A549 (cell line): ENCODE measurements around the gene S100A1. TPM values are rescaled to one million over a fixed set of nuclear protein-coding genes. Genes with fewer than 3 reads are reported as not detected.
A peak's percentile ranks its signal among the peaks of the same experiment; 100 is the strongest.

Experiments
- ATAC-seq, 2 experiments: fragments of 200-7000 bp in 1 of 2; fragments of >200 bp in 1 of 2; cut with Nextera tagmentation in 1 of 2; cut with Tn5 transposase in 1 of 2; 3 replicates each; pipeline versions ENCODE4 v1.8.0 to v1.9.1; 2018 to 2020; ENCODE audit warnings: mild to moderate bottlenecking in 1 of 2, moderate library complexity in 1 of 2
- CTCF ChIA-PET: fragments of 300-600 bp; sonication (Branson Sonifier 250); formaldehyde crosslinking; extraction: SDS; loops from one replicate; lab custom pipeline; 2021; ENCODE audit warnings: antibody characterized with exemption, inconsistent platforms; lab: Yijun Ruan, JAX
- POLR2A ChIA-PET: fragments of 350-600 bp; formaldehyde crosslinking; extraction: SDS; loops from one replicate; lab custom pipeline; 2021; ENCODE audit warnings: antibody characterized with exemption, inconsistent platforms; lab: Yijun Ruan, JAX
- DNase-seq, 2 experiments: peaks; one replicate each; pipeline versions ENCODE4 v3.0.0 to v3.0.0-alpha.2; 2011 to 2016; ENCODE audit warnings: low read depth in 1 of 2, low spot score in 1 of 2
- FAIRE-seq: peaks from 2 replicates; lab custom pipeline; 2011; peaks lifted over from hg19 to GRCh38; lab: Jason Lieb, UNC
- H3K27ac ChIP-seq, 2 experiments: fragments of >200 bp; sonication (Bioruptor Twin); formaldehyde crosslinking; 3 replicates each; pipeline ENCODE4 v1.5.1; 2016 to 2017
- H3K4me1 ChIP-seq: fragments of >200 bp; sonication (Bioruptor Twin); formaldehyde crosslinking; 3 replicates; pipeline ENCODE4 v1.6.1; 2016
- H3K4me2 ChIP-seq: fragments of >200 bp; sonication (Bioruptor Twin); formaldehyde crosslinking; 3 replicates; pipeline ENCODE4 v1.6.1; 2016
- H3K4me3 ChIP-seq: fragments of >200 bp; sonication (Bioruptor Twin); formaldehyde crosslinking; 3 replicates; pipeline ENCODE4 v1.5.1; 2016
- H3K9me3 ChIP-seq: fragments of >200 bp; sonication (Bioruptor Twin); formaldehyde crosslinking; 3 replicates; pipeline ENCODE4 v1.6.1; 2016
- CHD2 ChIP-seq: fragments of 150-350 bp; IDR thresholded peaks from 2 replicates; pipeline ENCODE4 v1.6.1; 2014; ENCODE audit warnings: low read length; ENCODE audit not compliant: partially characterized antibody
- EHMT2 ChIP-seq: fragments of 200-600 bp; sonication (generic); IDR thresholded peaks from 2 replicates; pipeline ENCODE4 v1.6.1; 2016; ENCODE audit warnings: antibody characterized with exemption, low read depth, mild to moderate bottlenecking, moderate library complexity
- FOSB ChIP-seq: fragments of 250-450 bp; sonication (Bioruptor Pico); IDR thresholded peaks from 2 replicates; pipeline ENCODE4 v1.5.0; 2020; ENCODE audit warnings: mild to moderate bottlenecking, moderate library complexity
- HES2 ChIP-seq: fragments of >200 bp; sonication (Bioruptor Twin); formaldehyde crosslinking; IDR thresholded peaks from 2 replicates; pipeline ENCODE4 v1.6.1; 2016
- HOXB5 ChIP-seq: fragments of 250-450 bp; sonication (Bioruptor Pico); IDR thresholded peaks from 2 replicates; pipeline ENCODE4 v1.5.0; 2020; ENCODE audit warnings: mild to moderate bottlenecking, moderate library complexity
- JUN ChIP-seq, 2 experiments: fragments of >200 bp; sonication (Bioruptor Twin); formaldehyde crosslinking; IDR thresholded peaks; 2 replicates in 1 of 2; 3 replicates in 1 of 2; pipeline ENCODE4 v1.6.1; 2016 to 2017
- POLR2A ChIP-seq: IDR thresholded peaks from 2 replicates; pipeline ENCODE4 v1.6.1; 2012; ENCODE audit warnings: mild to moderate bottlenecking, low read length
- POLR2AphosphoS2 ChIP-seq: conservative IDR thresholded peaks from 2 replicates; pipeline ENCODE4 v1.6.1; 2012; ENCODE audit warnings: low read length, improper control_type of control experiment, inconsistent platforms
- RARB ChIP-seq: fragments of 250-450 bp; sonication (Bioruptor Pico); IDR thresholded peaks from 2 replicates; pipeline ENCODE4 v1.8.0; 2021; ENCODE audit warnings: mild to moderate bottlenecking, moderate library complexity
- ZC3H11A ChIP-seq: fragments of 450-650 bp; IDR thresholded peaks from 2 replicates; pipeline ENCODE4 v1.6.1; 2014; ENCODE audit warnings: antibody characterized with exemption, mild to moderate bottlenecking
- ZSCAN20 ChIP-seq: fragments of 250-450 bp; sonication (Bioruptor Pico); IDR thresholded peaks from 2 replicates; pipeline ENCODE4 v1.8.0; 2022; ENCODE audit warnings: mild to moderate bottlenecking, moderate library complexity
- WGBS: methylation state at CpG from one replicate; pipeline ENCODE4 v1.1.6; 2017; ENCODE audit errors: missing lambda C conversion rate; 5-methylcytosine and 5-hydroxymethylcytosine counted together
- polyA plus RNA-seq, 4 experiments: library from polyadenylated mRNA; depleted of rRNA in 3 of 4; stranded (reverse); fragments of >200 nt; fragmentation: RNase III in 1 of 4; extraction: RNeasy Plus Mini Kit Qiagen cat#74134 plus additional on column Dnase treatment in 1 of 4; gene quantifications; 2 replicates in 3 of 4; 3 replicates in 1 of 4; pipeline ENCODE4 v1.2.3, GENCODE V29; 2011 to 2017
- TF ChIP-seq, protein P1 (sequence below): fragments of 200-600 bp; sonication (generic); IDR thresholded peaks from 2 replicates; pipeline ENCODE4 v1.6.1; 2016; ENCODE audit warnings: antibody characterized with exemption, mild to moderate bottlenecking, moderate library complexity

The S100A1 gene
- polyA plus RNA-seq, 2 of the 4 experiments (the other 2 are of a cell fraction), result 0.59 to 0.97 TPM

DNA sequence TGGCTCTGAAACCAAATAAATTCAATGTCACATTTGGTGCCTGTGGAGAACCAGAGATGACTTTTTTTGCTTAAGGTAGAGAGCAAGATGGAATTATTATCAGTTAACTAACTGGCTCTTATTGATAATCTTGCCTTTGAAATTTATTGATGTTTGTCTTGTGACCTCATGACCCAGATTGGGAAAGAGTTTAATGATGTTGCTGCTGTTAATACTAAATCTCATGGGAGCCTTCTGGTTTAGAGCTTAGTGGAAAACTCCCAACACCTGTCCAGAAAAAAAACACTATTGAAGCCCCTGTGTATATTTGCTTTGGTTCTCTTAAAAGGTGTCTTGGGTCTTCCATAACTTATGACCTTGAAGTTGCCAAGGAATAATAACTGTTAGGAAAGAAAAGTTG is 15.6 kb downstream of the S100A1 start:
- Histone ChIP-seq H3K4me2 (no peak overlapping the region), H3K9me3 (no peaks in the 10 kb centered on the region), H3K27ac (no peak overlapping the region), H3K4me3 (no peak overlapping the region), H3K4me1 (peaks cover 5% of the 10 kb centered on the region; the same call in 1 of the 3 replicates)
- TF ChIP-seq POLR2A, result no peak
- ChIA-PET POLR2A (interaction anchor here (2.1 to 5.1 kb wide), 2 partner anchors 9 kb away, joined by 5 to 48 read pairs; partner anchors contain the start of gene CHTOP), CTCF (interaction anchor here (0.5 to 6.3 kb wide), 13 partner anchors 7 to 292 kb away, joined by 3 to 35 read pairs (median 3); partner anchors contain the start of genes CHTOP, S100A1 and S100A13)
- ATAC-seq (no peak), FAIRE-seq (no peak), DNase-seq (no peak)

DNA sequence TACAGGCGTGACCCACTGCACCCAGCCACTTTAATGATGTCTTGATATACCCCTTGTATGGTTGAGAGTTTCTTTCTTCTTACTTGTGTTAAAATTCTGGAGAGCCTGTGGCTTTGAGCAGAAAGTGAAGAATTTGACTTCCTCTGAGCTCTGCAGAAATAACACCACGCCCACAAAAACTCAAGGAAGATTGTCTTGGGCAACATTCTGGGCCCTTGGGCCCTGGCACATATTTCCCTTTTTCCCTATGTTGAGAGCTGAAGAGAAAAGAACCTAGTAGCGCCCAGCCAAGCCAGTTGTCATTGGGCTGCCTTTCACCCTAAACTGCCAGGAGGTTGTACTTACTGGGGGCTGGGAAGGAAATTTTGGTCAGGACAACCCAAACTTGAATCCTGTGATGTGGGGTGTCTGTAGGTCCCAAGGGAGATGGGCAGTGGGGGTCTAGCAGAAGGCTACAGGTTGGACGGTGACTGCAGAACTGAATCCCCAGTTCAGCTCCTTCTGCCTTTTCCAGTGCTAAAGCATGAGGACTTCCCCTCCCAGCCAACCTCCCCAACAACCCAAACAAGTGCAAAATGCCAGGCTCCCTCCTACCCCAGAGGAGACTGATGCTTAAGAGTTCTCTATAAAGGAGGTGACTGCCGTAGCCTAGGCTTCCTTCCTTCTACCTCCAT is 18.6 kb downstream of the S100A1 start:
- 96% methylated on average over 5 of the region's 5 CpGs for WGBS
- no peak for FAIRE-seq
- ChIA-PET CTCF (interaction anchor here (1.0 to 6.3 kb wide), 7 partner anchors 9 to 137 kb away, joined by 3 to 35 read pairs (median 5); partner anchors contain the start of genes CHTOP, S100A1 and S100A13), POLR2A (interaction anchor here (0.8 to 5.1 kb wide), 3 partner anchors 12 to 74 kb away, joined by 6 to 48 read pairs (median 6); partner anchors contain the start of gene CHTOP)
- H3K4me1 ChIP-seq, result peaks cover 5% of the 10 kb centered on the region; the same call in 1 of the 3 replicates
- H3K27ac ChIP-seq, result no peak overlapping the region
- no peak overlapping the region for H3K4me2 ChIP-seq
- TF ChIP-seq ZC3H11A, result no peak
- peak; percentile 74; the same call in 1 of the 2 replicates for TF ChIP-seq POLR2AphosphoS2
- TF ChIP-seq, all 56 proteins: peak for 1
- no peak for DNase-seq
- peak; percentile 2 to 11; a peak in 4 of 6 replicates for ATAC-seq
- H3K9me3 ChIP-seq, result no peaks in the 10 kb centered on the region
- H3K4me3 ChIP-seq, result no peak overlapping the region

- POLR2A ChIA-PET, result interaction anchor here (0.8 to 5.1 kb wide), 7 partner anchors 9 to 75 kb away, joined by 3 to 48 read pairs (median 4); partner anchors contain the start of genes CHTOP, ILF2 and S100A13
- Histone ChIP-seq H3K9me3 (no peaks in the 10 kb centered on the region), H3K4me2 (no peak overlapping the region), H3K4me1 (peaks cover 5% of the 10 kb centered on the region; the same call in 1 of the 3 replicates), H3K4me3 (no peak overlapping the region), H3K27ac (no peak overlapping the region)
- CTCF ChIA-PET, result interaction anchor here (1.0 to 6.3 kb wide), 8 partner anchors 9 to 138 kb away, joined by 3 to 35 read pairs (median 5); partner anchors contain the start of genes CHTOP, S100A1 and S100A13
- TF ChIP-seq HOXB5, result 0 out of 2 replicates have a peak, but pooled peaks have one; percentile 20
- TF ChIP-seq RARB (CRISPR knock-in tag), result no peak
- TF ChIP-seq POLR2AphosphoS2, result peak; percentile 31; the same call in 1 of the 2 replicates
- 0 out of 5 replicates have a peak, but pooled peaks of 1 of the 2 experiments have one; percentile 27 for TF ChIP-seq JUN (IDR thresholded peaks at IDR 0.05)
- TF ChIP-seq CHD2, result peak; percentile 9
- TF ChIP-seq EHMT2, result no peak
- TF ChIP-seq HES2, result no peak
- FAIRE-seq (no peak), ATAC-seq (peak; percentile 19; a peak in 4 of 6 replicates), DNase-seq (peak in 1 of 2 experiments; percentile 17)
- WGBS, result 72% methylated on average over 2 of the region's 2 CpGs
Observed at GRCh38 chr1:153647346-153647714, 19.1 kb downstream of the S100A1 start.

DNA sequence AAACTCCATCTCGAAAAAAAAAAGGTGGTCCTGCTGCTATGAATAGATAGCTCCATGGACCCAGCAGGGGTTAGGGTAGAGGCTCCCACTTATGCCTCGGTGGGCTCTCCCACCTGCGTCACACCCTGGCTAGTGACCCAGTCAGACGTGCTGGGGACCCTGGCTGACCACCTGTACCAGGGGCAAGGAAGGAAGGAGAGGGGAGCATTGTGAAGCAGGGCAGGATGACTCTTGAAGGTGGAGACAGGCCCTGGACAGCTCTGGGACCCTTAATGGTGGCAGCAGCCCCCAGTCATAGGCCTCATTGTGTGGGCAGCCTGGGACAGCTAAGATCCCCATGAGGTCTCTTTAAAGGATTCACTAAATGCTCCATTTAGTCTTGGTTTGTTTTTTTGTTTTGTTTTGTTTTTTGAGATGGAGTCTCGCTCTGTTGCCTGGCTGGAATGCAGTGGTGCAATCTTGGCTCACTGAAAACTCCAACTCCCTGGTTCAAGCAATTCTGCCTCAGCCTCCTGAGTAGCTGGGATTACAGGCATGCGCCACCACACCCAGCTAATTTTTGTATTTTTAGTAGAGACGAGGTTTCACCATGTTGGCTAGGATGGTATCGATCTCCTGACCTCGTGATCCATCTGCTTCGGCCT is 19.9 kb downstream of the S100A1 start:
- ChIA-PET POLR2A (interaction anchor here (0.8 to 1.6 kb wide), 7 partner anchors 8 to 76 kb away, joined by 3 to 11 read pairs (median 4); partner anchors contain the start of genes CHTOP, ILF2 and S100A13), CTCF (interaction anchor here (0.6 to 6.3 kb wide), 11 partner anchors 8 to 480 kb away, joined by 3 to 35 read pairs (median 4); partner anchors contain the start of genes CHTOP, S100A1 and S100A13)
- no peak for DNase-seq
- H3K4me2 ChIP-seq, result no peak overlapping the region
- H3K27ac ChIP-seq, result no peak overlapping the region
- no peak overlapping the region for H3K4me3 ChIP-seq
- WGBS, result 84% methylated on average over 10 of the region's 10 CpGs
- peak in 1 of 2 experiments; percentile 38; a peak in 3 of 6 replicates for ATAC-seq
- TF ChIP-seq POLR2AphosphoS2, result no peak
- TF ChIP-seq ZSCAN20 (CRISPR knock-in tag), result no peak
- 0 out of 2 replicates have a peak, but pooled peaks have one; percentile 38 for TF ChIP-seq FOSB (CRISPR knock-in tag)
- TF ChIP-seq, protein P1, sequence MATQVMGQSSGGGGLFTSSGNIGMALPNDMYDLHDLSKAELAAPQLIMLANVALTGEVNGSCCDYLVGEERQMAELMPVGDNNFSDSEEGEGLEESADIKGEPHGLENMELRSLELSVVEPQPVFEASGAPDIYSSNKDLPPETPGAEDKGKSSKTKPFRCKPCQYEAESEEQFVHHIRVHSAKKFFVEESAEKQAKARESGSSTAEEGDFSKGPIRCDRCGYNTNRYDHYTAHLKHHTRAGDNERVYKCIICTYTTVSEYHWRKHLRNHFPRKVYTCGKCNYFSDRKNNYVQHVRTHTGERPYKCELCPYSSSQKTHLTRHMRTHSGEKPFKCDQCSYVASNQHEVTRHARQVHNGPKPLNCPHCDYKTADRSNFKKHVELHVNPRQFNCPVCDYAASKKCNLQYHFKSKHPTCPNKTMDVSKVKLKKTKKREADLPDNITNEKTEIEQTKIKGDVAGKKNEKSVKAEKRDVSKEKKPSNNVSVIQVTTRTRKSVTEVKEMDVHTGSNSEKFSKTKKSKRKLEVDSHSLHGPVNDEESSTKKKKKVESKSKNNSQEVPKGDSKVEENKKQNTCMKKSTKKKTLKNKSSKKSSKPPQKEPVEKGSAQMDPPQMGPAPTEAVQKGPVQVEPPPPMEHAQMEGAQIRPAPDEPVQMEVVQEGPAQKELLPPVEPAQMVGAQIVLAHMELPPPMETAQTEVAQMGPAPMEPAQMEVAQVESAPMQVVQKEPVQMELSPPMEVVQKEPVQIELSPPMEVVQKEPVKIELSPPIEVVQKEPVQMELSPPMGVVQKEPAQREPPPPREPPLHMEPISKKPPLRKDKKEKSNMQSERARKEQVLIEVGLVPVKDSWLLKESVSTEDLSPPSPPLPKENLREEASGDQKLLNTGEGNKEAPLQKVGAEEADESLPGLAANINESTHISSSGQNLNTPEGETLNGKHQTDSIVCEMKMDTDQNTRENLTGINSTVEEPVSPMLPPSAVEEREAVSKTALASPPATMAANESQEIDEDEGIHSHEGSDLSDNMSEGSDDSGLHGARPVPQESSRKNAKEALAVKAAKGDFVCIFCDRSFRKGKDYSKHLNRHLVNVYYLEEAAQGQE, result no peak
- H3K4me1 ChIP-seq, result peaks cover 11% of the 10 kb centered on the region; the same call in 2 of the 3 replicates
- FAIRE-seq, result no peak
- no peaks in the 10 kb centered on the region for H3K9me3 ChIP-seq
